Fibroblast of lung (primary cell): Measurements from ENCODE around the gene USP6NL. TPM values are rescaled to one million over a fixed set of nuclear protein-coding genes. Genes with fewer than 3 reads are reported as not detected.

Experiments
- DNase-seq, 2 donors: peaks; one replicate each; pipeline versions ENCODE4 v3.0.0 to v3.0.0-alpha.2; 2010; ENCODE audit warnings: low read depth in 2 of 2
- H2AFZ ChIP-seq: 2 replicates; pipeline ENCODE4 v1.5.1; 2012; ENCODE audit warnings: low read length, control low read depth, inconsistent platforms
- H3K27ac ChIP-seq: 2 replicates; pipeline ENCODE4 v1.5.1; 2011; ENCODE audit warnings: low read length, control low read depth; ENCODE audit not compliant: insufficient read depth
- H3K27me3 ChIP-seq: 2 replicates; pipeline ENCODE4 v1.5.1; 2011; ENCODE audit warnings: mild to moderate bottlenecking, low read length; ENCODE audit not compliant: control insufficient read depth, insufficient read depth
- H3K36me3 ChIP-seq: 2 replicates; pipeline ENCODE4 v1.5.1; 2011; ENCODE audit warnings: low read length; ENCODE audit not compliant: control insufficient read depth, insufficient read depth
- H3K4me1 ChIP-seq: 2 replicates; pipeline ENCODE4 v1.5.1; 2011; ENCODE audit warnings: low read length; ENCODE audit not compliant: control insufficient read depth, insufficient read depth; ENCODE audit errors: extremely low read depth
- H3K4me2 ChIP-seq: 2 replicates; pipeline ENCODE4 v1.5.1; 2011; ENCODE audit warnings: low read length, control low read depth; ENCODE audit not compliant: insufficient read depth; ENCODE audit errors: extremely low read depth
- H3K4me3 ChIP-seq, 4 experiments: fragments of 200-600 bp in 1 of 4; sonication (generic) in 1 of 4; replicated peaks in 1 of 4; 2 replicates each; pipeline ENCODE4 v1.5.1; 2011 to 2016; ENCODE audit warnings: low read length in 4 of 4, low read depth in 3 of 4, mild to moderate bottlenecking in 3 of 4, control low read depth in 2 of 4, inconsistent platforms in 1 of 4, mixed read lengths in 1 of 4; ENCODE audit not compliant: insufficient read depth in 1 of 4; ENCODE audit errors: control extremely low read depth in 1 of 4
- H3K79me2 ChIP-seq: 2 replicates; pipeline ENCODE4 v1.5.1; 2012; ENCODE audit warnings: mild to moderate bottlenecking, low read length, inconsistent platforms; ENCODE audit not compliant: control insufficient read depth, insufficient read depth
- H3K9ac ChIP-seq: 2 replicates; pipeline ENCODE4 v1.5.1; 2011; ENCODE audit warnings: mild to moderate bottlenecking, low read length, control low read depth; ENCODE audit not compliant: insufficient read depth
- H3K9me3 ChIP-seq: 2 replicates; pipeline ENCODE4 v1.5.1; 2012; ENCODE audit warnings: low read depth, low read length; ENCODE audit not compliant: control insufficient read depth, insufficient read depth
- H4K20me1 ChIP-seq: 2 replicates; pipeline ENCODE4 v1.5.1; 2011; ENCODE audit warnings: low read length; ENCODE audit not compliant: control insufficient read depth, insufficient read depth; ENCODE audit errors: extremely low read depth
- CTCF ChIP-seq, 2 donors: IDR thresholded peaks in 1 of 2; conservative IDR thresholded peaks in 1 of 2; 1 replicate in 1 of 2; 2 replicates in 1 of 2; pipeline ENCODE4 v1.5.1; 2011 to 2012; ENCODE audit warnings: low read length in 2 of 2, control low read depth in 1 of 2, inconsistent platforms in 1 of 2, low read depth in 1 of 2, mild to moderate bottlenecking in 1 of 2
- EZH2 ChIP-seq: IDR thresholded peaks from 2 replicates; pipeline ENCODE4 v1.5.1; 2012; ENCODE audit warnings: low read length, control low read depth, mild to moderate bottlenecking; ENCODE audit errors: missing control alignments
- polyA plus RNA-seq, 2 donors: library from polyadenylated mRNA; depleted of rRNA in 1 of 2; stranded (reverse) in 1 of 2; unstranded in 1 of 2; fragments of >200 nt; gene quantifications; 2 replicates each; pipeline ENCODE4 v1.2.1, GENCODE V29; 2011 to 2012; ENCODE audit warnings: missing spikeins in 1 of 2
- total RNA-seq: library from RNA; depleted of rRNA; stranded (reverse); fragments of >200 nt; gene quantifications from 2 replicates; pipeline ENCODE4 v1.2.1, GENCODE V29; 2014

Gene USP6NL
- total and polyA plus RNA-seq, 2 donors (not counting 1 experiment from before 2014, with no cell fraction given) = 8.9 to 13.4 TPM

DNA sequence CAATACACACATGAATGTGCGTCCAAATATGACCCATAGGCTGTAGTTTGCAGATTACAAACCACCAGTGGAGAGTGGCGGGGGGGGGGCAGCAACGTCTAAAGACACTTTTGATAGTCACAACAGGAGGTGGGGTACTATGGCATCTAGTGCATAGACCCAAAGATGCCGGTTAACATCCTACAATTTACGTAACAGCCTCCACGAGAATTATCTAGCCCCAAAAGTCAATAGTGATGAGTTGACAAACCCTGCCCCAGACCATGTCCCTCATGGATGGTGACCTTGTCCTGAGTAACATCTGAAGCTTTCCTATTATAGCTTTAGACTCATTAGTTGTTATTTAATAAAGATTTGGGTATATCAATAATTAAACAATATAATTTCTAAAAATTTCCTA lies 31.6 kb downstream of the USP6NL start:
- H4K20me1 ChIP-seq = no peaks in the 10 kb centered on the region
- H3K79me2 ChIP-seq = peaks cover 2% of the 10 kb centered on the region
- peaks cover 3% of the 10 kb centered on the region for H3K4me1 ChIP-seq
- H3K9ac ChIP-seq = no peak overlapping the region
- H3K4me3 ChIP-seq = no peak overlapping the region
- no peak overlapping the region for H3K4me2 ChIP-seq
- TF ChIP-seq CTCF (conservative IDR thresholded peaks at IDR 0.05 in 1 of 2, IDR thresholded peaks at IDR 0.05 in 1 of 2; ENCODE audit: low read depth in 1 of 2, low read length in 2 of 2) (no peak), EZH2 (no peak)
- no peak overlapping the region for H2AFZ ChIP-seq
- H3K27ac ChIP-seq = no peak overlapping the region
- DNase-seq = no peak
- H3K9me3 ChIP-seq = no peaks in the 10 kb centered on the region
- H3K27me3 ChIP-seq = no peaks in the 10 kb centered on the region
- no peaks in the 10 kb centered on the region for H3K36me3 ChIP-seq

GRCh38 chr10:11578802-11579255 lies 32.6 kb downstream of the USP6NL start:
- Histone ChIP-seq H3K4me2 (no peak overlapping the region), H3K4me3 (no peak overlapping the region), H3K27me3 (no peaks in the 10 kb centered on the region), H3K9ac (no peak overlapping the region), H4K20me1 (no peaks in the 10 kb centered on the region), H3K27ac (no peak overlapping the region), H3K36me3 (no peaks in the 10 kb centered on the region), H3K4me1 (peaks cover 3% of the 10 kb centered on the region), H3K79me2 (peaks cover 2% of the 10 kb centered on the region), H3K9me3 (no peaks in the 10 kb centered on the region), H2AFZ (no peak overlapping the region)
- no peak for DNase-seq
- no peak for TF ChIP-seq CTCF (conservative IDR thresholded peaks at IDR 0.05 in 1 of 2, IDR thresholded peaks at IDR 0.05 in 1 of 2; ENCODE audit: low read depth in 1 of 2, low read length in 2 of 2)
- no peak for TF ChIP-seq EZH2

DNA sequence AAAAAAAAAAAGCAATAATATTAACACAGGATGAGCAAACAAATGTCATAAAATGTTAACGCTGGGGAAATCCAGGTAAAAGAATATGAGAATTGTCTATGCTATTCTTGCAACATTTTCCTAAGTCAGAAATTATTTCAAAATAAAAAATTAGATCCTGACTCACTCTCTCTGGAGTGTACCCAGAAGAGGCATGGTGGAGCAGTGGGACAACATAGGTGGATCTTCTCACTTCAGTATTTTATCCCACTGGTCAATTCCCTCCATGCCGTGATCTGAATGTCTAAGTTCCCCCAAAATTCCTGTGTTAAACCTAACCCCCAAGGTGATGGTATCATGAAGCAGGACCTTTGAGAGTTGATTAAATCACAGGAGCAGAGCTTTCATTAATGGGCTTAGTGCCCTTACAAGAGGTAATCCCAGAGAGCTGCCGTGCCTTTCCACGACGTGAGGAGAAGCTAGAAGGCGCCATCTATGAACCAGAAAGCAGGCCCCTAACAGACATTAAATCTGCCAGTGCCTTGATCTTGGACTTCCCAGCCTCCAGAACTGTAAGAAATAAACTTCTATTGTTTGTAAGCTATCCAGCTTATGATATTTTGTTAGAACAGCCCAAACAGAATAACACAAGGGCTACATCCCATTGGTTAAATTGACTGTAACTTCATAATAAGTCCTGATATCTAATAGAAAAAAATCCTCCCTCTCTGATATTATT lies 35.2 kb downstream of the USP6NL start:
- H3K9me3 ChIP-seq = no peaks in the 10 kb centered on the region
- peaks cover 2% of the 10 kb centered on the region for H3K79me2 ChIP-seq
- no peak overlapping the region for H3K4me3 ChIP-seq
- H4K20me1 ChIP-seq = no peaks in the 10 kb centered on the region
- TF ChIP-seq EZH2 (no peak), CTCF (conservative IDR thresholded peaks at IDR 0.05 in 1 of 2, IDR thresholded peaks at IDR 0.05 in 1 of 2; ENCODE audit: low read depth in 1 of 2, low read length in 2 of 2) (no peak)
- no peaks in the 10 kb centered on the region for H3K4me1 ChIP-seq
- no peaks in the 10 kb centered on the region for H3K27me3 ChIP-seq
- no peak overlapping the region for H3K9ac ChIP-seq
- no peak overlapping the region for H3K4me2 ChIP-seq
- no peak overlapping the region for H2AFZ ChIP-seq
- no peaks in the 10 kb centered on the region for H3K36me3 ChIP-seq
- no peak for DNase-seq
- H3K27ac ChIP-seq = no peak overlapping the region
